ENCODE results near the gene CAMLG.

GRCh38 chr5:134791580-134791979 lies 53.2 kb downstream of the CAMLG start:
- TF ChIP-seq POLR2A (IDR thresholded peaks at IDR 0.05; ENCODE audit: low read length) (no peak), GATA1 (IDR thresholded peaks at IDR 0.05; ENCODE audit: low read depth, low read length) (no peak)
